Keratinocyte (primary cell): Measurements from ENCODE around the gene PDE1A. TPM values are rescaled to one million over a fixed set of nuclear protein-coding genes. Genes with fewer than 3 reads are reported as not detected.

Experiments
- DNase-seq: peaks from one replicate; pipeline ENCODE4 v3.0.0-alpha.2; 2011; ENCODE audit warnings: low read depth, missing footprints, low spot score
- FAIRE-seq: peaks from 2 replicates; lab custom pipeline; 2011; peaks lifted over from hg19 to GRCh38; lab: Jason Lieb, UNC
- H2AFZ ChIP-seq: 2 replicates; pipeline ENCODE4 v1.6.0; 2012; ENCODE audit warnings: low read length, control low read depth, inconsistent platforms; ENCODE audit not compliant: control insufficient read depth
- H3K27ac ChIP-seq: 2 replicates; pipeline ENCODE4 v1.5.1; 2011; ENCODE audit warnings: low read length; ENCODE audit not compliant: control insufficient read depth, insufficient read depth
- H3K27me3 ChIP-seq: 3 replicates; pipeline ENCODE4 v1.6.0; 2011; ENCODE audit warnings: low read length; ENCODE audit not compliant: control insufficient read depth, insufficient read depth; ENCODE audit errors: extremely low read depth
- H3K36me3 ChIP-seq, 2 experiments: 2 replicates in 1 of 2; 3 replicates in 1 of 2; pipeline ENCODE4 v1.5.1; 2011; ENCODE audit warnings: low read length in 2 of 2, mild to moderate bottlenecking in 1 of 2; ENCODE audit not compliant: control insufficient read depth in 2 of 2, insufficient read depth in 2 of 2; ENCODE audit errors: extremely low read depth in 1 of 2
- H3K4me1 ChIP-seq: 3 replicates; pipeline ENCODE4 v1.5.1; 2011; ENCODE audit warnings: low read length; ENCODE audit not compliant: control insufficient read depth, insufficient read depth; ENCODE audit errors: extremely low read depth
- H3K4me2 ChIP-seq: 3 replicates; pipeline ENCODE4 v1.6.0; 2011; ENCODE audit warnings: low read depth, low read length; ENCODE audit not compliant: control insufficient read depth, insufficient read depth; ENCODE audit errors: extremely low read depth
- H3K4me3 ChIP-seq, 3 experiments: fragments of 200-600 bp in 1 of 3; sonication (generic) in 1 of 3; 2 replicates in 2 of 3; 3 replicates in 1 of 3; pipeline ENCODE4 v1.5.1; 2011 to 2016; ENCODE audit warnings: low read length in 3 of 3, mild to moderate bottlenecking in 3 of 3, control low read depth in 2 of 3, inconsistent platforms in 1 of 3, low read depth in 1 of 3, mixed read lengths in 1 of 3, mixed run types in 1 of 3, moderate library complexity in 1 of 3; ENCODE audit not compliant: control insufficient read depth in 2 of 3, insufficient read depth in 2 of 3; ENCODE audit errors: extremely low read depth in 1 of 3
- H3K79me2 ChIP-seq: 2 replicates; pipeline ENCODE4 v1.6.0; 2012; ENCODE audit warnings: low read length; ENCODE audit not compliant: control insufficient read depth, insufficient read depth
- H3K9ac ChIP-seq: 3 replicates; pipeline ENCODE4 v1.6.0; 2011; ENCODE audit warnings: low read length; ENCODE audit not compliant: control insufficient read depth, insufficient read depth; ENCODE audit errors: extremely low read depth
- H3K9me1 ChIP-seq: 3 replicates; pipeline ENCODE4 v1.6.0; 2011; ENCODE audit warnings: low read length; ENCODE audit not compliant: control insufficient read depth, insufficient read depth; ENCODE audit errors: extremely low read depth
- H3K9me3 ChIP-seq: 2 replicates; pipeline ENCODE4 v1.5.1; 2012; ENCODE audit warnings: low read depth, low read length; ENCODE audit not compliant: control insufficient read depth
- H4K20me1 ChIP-seq: 3 replicates; pipeline ENCODE4 v1.6.0; 2011; ENCODE audit warnings: low read length; ENCODE audit not compliant: control insufficient read depth, insufficient read depth; ENCODE audit errors: extremely low read depth
- EZH2 ChIP-seq: IDR thresholded peaks from one replicate; pipeline ENCODE4 v1.6.1; 2012; ENCODE audit warnings: inconsistent platforms, mild to moderate bottlenecking, low read length, moderate library complexity
- dilution Hi-C: fragments of 300-500 bp; cut with MboI; formaldehyde crosslinking; loops from one replicate; pipeline ENCODE4 v1.7.0; 2020; ENCODE audit warnings: low sequenced_read_pairs; ENCODE audit not compliant: extremely low pct_ligation_motif_present
- polyA plus RNA-seq, 5 experiments: library from polyadenylated mRNA; depleted of rRNA in 3 of 5; stranded (reverse) in 3 of 5; stranded (forward) in 1 of 5; unstranded in 1 of 5; fragments of >200 nt; gene quantifications; 1 replicate in 1 of 5; 2 replicates in 3 of 5; 3 replicates in 1 of 5; pipeline versions ENCODE4 v1.2.1 to v1.2.3, GENCODE V29; 2011 to 2012; ENCODE audit warnings: missing spikeins in 2 of 5, low read depth in 1 of 5, low replicate concordance in 1 of 5
- small RNA-seq, 3 experiments: library from RNA; depleted of rRNA; stranded (forward); fragments of <200 nt; gene quantifications; one replicate each; pipeline ENCODE3, GENCODE V24; 2012; ENCODE audit warnings: low read depth in 3 of 3, low replicate concordance in 1 of 3; ENCODE audit not compliant: insufficient read length in 3 of 3
- TF ChIP-seq, protein P1 (sequence below), 3 experiments: IDR thresholded peaks in 1 of 3; conservative IDR thresholded peaks in 1 of 3; optimal IDR thresholded peaks in 1 of 3; 2 replicates in 2 of 3; 3 replicates in 1 of 3; pipeline versions ENCODE3 to v1.5.1; 2011; ENCODE audit warnings: low read length in 3 of 3, mild to moderate bottlenecking in 3 of 3, moderate library complexity in 2 of 3, control low read depth in 1 of 3, inconsistent platforms in 1 of 3; ENCODE audit not compliant: insufficient read depth in 2 of 3; ENCODE audit errors: extremely low read depth in 1 of 3

Gene PDE1A
- polyA plus RNA-seq, 1 donor (not counting 4 experiments of a cell fraction or from before 2014, with no cell fraction given) = 0.10 TPM

GRCh38 chr2:182097571-182098164, 329.2 kb downstream of the PDE1A start:
- Histone ChIP-seq H3K9me1 (no peaks in the 10 kb centered on the region), H3K79me2 (no peaks in the 10 kb centered on the region), H3K9ac (no peak overlapping the region), H3K27ac (no peak overlapping the region), H3K36me3 (no peaks in the 10 kb centered on the region), H3K4me1 (no peaks in the 10 kb centered on the region), H2AFZ (no peak overlapping the region), H3K4me3 (no peak overlapping the region), H3K4me2 (no peak overlapping the region), H3K9me3 (no peaks in the 10 kb centered on the region), H3K27me3 (no peaks in the 10 kb centered on the region), H4K20me1 (no peaks in the 10 kb centered on the region)
- TF ChIP-seq, protein P1, sequence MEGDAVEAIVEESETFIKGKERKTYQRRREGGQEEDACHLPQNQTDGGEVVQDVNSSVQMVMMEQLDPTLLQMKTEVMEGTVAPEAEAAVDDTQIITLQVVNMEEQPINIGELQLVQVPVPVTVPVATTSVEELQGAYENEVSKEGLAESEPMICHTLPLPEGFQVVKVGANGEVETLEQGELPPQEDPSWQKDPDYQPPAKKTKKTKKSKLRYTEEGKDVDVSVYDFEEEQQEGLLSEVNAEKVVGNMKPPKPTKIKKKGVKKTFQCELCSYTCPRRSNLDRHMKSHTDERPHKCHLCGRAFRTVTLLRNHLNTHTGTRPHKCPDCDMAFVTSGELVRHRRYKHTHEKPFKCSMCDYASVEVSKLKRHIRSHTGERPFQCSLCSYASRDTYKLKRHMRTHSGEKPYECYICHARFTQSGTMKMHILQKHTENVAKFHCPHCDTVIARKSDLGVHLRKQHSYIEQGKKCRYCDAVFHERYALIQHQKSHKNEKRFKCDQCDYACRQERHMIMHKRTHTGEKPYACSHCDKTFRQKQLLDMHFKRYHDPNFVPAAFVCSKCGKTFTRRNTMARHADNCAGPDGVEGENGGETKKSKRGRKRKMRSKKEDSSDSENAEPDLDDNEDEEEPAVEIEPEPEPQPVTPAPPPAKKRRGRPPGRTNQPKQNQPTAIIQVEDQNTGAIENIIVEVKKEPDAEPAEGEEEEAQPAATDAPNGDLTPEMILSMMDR (optimal IDR thresholded peaks at IDR 0.05 in 1 of 3, IDR thresholded peaks at IDR 0.05 in 1 of 3, conservative IDR thresholded peaks at IDR 0.05 in 1 of 3; ENCODE audit: extremely low read depth in 1 of 3, insufficient read depth in 2 of 3, low read length in 3 of 3) = no peak
- no peak for TF ChIP-seq EZH2
- no peak for DNase-seq
- dilution Hi-C loops = no loop called here
- FAIRE-seq = no peak

DNA sequence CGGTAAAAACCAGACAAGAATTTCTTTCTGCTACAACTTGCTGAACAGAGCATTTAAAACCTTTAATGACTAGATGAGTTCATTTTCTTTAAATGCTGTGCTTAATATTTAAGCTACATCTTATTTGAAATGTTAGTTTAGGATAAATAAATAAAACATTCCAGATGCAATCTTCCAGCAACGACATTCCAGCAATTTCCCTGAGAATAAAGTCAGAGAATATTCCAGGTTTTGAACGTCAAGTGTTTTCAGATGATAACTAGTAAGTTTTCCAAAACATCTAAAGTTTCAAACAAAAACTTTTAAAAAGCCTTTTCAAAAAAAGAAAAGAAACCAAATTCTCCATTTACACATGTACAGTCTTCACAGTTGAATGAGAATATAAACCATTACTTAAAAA, 336.4 kb downstream of the PDE1A start:
- no peaks in the 10 kb centered on the region for H3K4me1 ChIP-seq
- no peaks in the 10 kb centered on the region for H3K27me3 ChIP-seq
- dilution Hi-C loops = no loop called here
- no peak overlapping the region for H3K4me2 ChIP-seq
- H3K9ac ChIP-seq = no peak overlapping the region
- H2AFZ ChIP-seq = no peak overlapping the region
- H4K20me1 ChIP-seq = no peaks in the 10 kb centered on the region
- no peak overlapping the region for H3K27ac ChIP-seq
- DNase-seq (no peak), FAIRE-seq (no peak)
- no peaks in the 10 kb centered on the region for H3K9me1 ChIP-seq
- no peak overlapping the region for H3K4me3 ChIP-seq
- H3K36me3 ChIP-seq = no peaks in the 10 kb centered on the region
- no peak for TF ChIP-seq EZH2
- TF ChIP-seq, protein P1 (optimal IDR thresholded peaks at IDR 0.05 in 1 of 3, IDR thresholded peaks at IDR 0.05 in 1 of 3, conservative IDR thresholded peaks at IDR 0.05 in 1 of 3; ENCODE audit: extremely low read depth in 1 of 3, insufficient read depth in 2 of 3, low read length in 3 of 3) = no peak
- no peaks in the 10 kb centered on the region for H3K79me2 ChIP-seq
- H3K9me3 ChIP-seq = no peaks in the 10 kb centered on the region

Small RNA genes lying within 50 kb of the gene (small RNA-seq; reads per million reads assigned to genes)
- 0 reads per million in 3 experiments for gene RN7SL267P
